Ramos (cell line): ENCODE data around the gene SORCS2.

ENCODE experiments used
- in situ Hi-C: fragments of 300-500 bp; cut with MboI; formaldehyde crosslinking; loops from one replicate; pipeline ENCODE4 v1.14.3; 2022; ENCODE audit warnings: low sequenced_read_pairs; ENCODE audit not compliant: unreplicated experiment

SORCS2 gene

GRCh38 chr4:7510066-7510465, 317.7 kb downstream of the SORCS2 start:
- in situ Hi-C loops, result no loop called here

- in situ Hi-C loops, result no loop called here
These were observed 318.2 kb downstream of the SORCS2 start for GRCh38 chr4:7510538-7510937.

GRCh38 chr4:7511525-7511924, 319.2 kb downstream of the SORCS2 start:
- in situ Hi-C loops, result no loop called here

DNA sequence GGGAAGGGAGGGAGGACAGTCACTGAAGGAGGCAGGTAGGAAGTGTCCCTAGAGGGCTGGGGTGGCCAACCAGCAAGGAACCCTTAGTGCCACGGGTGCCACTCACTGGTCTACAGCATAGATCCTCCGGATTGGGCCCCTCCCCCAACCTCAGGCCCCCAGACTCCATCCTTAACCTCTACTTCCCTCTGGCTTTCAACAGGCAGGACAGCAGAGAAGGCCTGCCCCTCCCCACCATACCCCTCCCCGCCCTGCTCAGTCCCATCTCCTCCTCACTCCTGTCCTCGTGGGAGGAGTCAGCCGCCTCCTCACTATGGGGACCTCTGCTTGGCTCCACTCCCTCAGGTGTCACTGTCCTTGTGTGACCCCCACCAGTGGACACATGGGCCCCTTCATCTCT, 320.1 kb downstream of the SORCS2 start:
- in situ Hi-C loops, result no loop called here

GRCh38 chr4:7512946-7513345, 320.6 kb downstream of the SORCS2 start:
- in situ Hi-C loops, result no loop called here

DNA sequence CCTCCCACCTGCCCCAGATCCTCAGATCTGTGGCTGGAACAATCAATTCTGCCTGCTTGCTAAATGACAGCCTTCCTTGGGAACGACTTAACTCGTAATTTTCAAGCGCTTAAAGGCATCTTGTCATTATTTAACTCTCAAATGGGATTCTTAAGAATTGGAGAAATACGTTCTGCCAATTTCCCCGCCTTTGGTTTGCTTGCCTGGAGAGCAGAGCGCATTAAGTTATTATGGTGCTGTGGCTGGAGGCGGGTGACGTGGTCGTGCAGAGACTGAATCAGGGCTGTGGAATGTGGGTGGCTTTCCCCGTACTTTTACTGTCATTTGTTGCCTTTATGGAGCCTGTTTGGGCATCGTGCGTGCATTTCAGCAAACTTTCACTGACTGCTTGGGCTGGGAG, 321.3 kb downstream of the SORCS2 start:
- in situ Hi-C loops, result no loop called here

DNA sequence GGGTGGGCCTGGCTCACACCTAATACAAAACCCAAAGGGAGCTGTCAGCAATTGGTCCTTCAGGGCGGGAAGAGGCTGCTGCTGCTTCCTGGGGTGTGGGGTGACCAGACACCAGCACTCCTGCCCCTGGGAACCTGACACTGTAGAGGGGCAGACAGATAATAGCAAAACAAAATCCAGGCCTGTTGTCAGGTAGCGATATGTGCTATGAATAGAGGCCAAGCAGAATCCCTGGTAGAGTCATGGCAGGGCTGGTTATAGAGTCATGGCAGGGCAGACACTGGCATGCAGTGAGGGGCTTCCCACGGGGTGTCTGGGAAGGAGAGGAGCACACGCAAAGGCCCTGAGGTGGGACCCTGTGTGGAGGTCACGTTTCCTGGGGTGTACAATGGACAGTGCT, 321.9 kb downstream of the SORCS2 start:
- in situ Hi-C loops, result no loop called here

GRCh38 chr4:7514789-7515188, 322.5 kb downstream of the SORCS2 start:
- in situ Hi-C loops, result no loop called here

DNA sequence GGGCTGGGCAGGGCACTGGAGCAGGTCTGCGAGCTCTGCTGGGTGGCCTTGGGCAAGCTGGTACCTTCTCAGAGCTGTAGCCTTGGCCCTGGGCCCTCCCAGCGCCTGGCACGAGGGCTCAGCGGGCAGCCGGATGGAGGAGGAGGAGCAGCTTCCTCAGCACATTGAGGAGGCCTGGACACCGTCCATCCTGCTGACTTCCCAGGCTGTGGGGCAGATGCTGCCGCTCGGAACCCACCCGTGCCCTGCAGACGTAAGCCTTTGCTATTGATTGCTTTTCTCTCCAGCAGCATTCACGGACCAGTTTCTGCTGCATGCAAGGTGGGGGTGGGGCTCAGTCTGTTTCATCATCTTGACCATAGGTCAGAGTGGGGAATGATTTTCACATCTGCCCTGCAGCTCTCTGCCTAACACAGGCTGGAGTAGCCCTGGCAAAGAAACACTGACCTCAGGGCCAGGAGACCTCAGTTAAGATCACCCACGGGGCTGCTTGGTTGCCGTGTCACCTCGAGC, 323.1 kb downstream of the SORCS2 start:
- in situ Hi-C loops, result no loop called here

DNA sequence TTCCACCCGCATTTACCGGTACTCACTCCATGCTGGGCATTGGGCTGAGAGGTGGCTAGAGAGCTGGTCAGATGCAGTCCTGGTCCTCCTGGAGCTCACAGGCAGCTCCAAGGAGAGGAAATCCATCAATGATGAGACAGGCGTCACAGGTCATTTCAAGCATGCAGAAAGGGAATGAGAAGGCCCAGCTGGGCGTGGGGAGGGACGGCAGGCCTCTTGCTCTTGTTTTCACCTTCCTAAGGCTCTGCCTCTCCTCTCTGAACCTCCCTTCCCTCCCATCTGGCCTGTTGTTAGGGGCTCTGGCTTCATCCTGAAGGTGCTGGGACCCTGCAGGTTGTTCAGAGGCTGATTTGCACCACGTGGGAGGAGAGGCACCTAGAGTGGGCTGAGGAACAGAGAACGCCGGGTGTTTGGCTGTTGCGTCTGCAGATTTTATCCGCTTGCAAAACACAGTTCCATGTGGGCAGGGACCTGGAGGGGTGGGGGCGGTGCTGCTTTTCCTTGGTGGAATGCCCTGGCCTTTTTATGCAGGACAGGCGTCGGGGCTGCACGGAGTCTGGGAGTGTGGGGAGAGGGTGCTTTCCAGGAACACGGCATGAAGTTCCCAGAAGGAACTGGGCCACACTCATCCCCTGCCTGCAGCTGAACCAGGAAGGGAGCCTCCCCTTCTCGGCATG, 323.9 kb downstream of the SORCS2 start:
- in situ Hi-C loops, result no loop called here

DNA sequence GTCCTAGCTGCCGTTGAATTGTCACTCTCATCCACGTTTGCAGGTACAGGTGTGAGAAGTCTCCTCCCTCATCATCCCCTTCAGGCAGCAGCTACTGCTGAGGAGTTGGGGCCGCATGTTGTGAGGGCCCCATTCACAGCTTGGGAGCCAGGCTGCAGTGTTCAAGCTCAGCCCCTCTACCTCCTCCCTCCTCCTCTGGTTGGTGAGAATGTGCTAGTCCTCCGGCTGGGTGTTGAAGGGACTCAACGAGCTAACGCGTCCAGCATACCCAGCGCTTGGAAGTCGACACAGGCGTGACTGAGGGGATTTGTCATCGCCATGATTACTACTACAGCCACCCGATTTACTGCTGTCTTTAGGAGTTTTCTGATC, 324.4 kb downstream of the SORCS2 start:
- in situ Hi-C loops, result no loop called here

DNA sequence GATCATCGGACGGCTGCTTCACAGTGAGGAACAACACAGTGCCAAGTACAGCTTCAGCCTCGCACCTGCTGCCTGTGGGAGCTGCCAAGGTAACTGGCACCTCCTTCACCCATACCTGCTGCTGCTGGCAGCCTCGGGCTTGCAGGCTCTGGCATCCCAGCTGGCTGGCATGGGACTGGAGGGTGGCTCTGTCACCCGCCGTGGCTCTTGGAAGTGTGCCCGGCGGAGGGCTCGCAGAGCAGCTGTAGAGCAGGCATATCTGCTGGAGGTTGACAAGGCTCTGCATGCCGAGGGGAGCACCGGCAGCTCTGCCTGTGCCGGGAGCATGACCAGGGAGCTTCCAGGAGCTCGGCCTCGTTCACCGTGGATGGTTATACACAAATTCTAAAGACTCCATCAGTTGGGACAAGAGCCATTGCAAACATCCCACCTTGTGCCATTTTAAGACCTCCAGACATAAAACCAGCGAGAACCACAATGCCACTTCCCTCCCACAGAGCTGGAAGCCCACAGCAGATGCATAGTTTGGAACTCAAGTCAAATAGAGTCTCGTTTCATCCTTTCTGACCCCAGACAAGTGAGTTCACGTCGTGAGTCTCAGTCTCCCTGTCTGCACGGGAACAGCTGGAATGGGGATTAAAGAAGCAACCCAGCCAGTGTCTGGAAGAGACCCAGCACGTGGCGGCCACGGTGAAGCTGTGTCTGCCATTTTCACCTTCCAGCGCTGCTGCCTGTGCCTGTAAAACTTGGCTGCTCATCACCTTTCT, 326.7 kb downstream of the SORCS2 start:
- in situ Hi-C loops, result no loop called here

- in situ Hi-C loops, result no loop called here
These were observed 327.5 kb downstream of the SORCS2 start for GRCh38 chr4:7519638-7520376.

DNA sequence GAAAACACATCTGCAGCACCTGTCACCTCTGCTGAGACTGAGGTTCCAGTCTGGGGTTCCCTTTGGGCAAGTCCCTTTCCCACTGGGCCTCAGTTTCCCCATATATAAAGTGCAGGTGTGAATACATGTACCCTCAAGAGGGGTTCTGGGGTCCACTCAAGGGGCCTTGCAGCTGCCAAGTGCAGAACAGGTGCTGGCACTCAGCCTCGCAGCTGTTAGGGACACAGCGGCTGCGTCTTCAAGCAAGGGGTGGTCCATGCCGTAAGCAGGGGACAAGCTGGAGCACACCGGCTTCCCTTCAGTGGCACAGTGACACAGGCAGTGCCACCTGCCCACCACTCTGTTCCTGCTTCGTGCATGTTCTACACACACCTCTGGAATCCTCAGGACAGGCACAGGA, 329.3 kb downstream of the SORCS2 start:
- in situ Hi-C loops, result no loop called here

DNA sequence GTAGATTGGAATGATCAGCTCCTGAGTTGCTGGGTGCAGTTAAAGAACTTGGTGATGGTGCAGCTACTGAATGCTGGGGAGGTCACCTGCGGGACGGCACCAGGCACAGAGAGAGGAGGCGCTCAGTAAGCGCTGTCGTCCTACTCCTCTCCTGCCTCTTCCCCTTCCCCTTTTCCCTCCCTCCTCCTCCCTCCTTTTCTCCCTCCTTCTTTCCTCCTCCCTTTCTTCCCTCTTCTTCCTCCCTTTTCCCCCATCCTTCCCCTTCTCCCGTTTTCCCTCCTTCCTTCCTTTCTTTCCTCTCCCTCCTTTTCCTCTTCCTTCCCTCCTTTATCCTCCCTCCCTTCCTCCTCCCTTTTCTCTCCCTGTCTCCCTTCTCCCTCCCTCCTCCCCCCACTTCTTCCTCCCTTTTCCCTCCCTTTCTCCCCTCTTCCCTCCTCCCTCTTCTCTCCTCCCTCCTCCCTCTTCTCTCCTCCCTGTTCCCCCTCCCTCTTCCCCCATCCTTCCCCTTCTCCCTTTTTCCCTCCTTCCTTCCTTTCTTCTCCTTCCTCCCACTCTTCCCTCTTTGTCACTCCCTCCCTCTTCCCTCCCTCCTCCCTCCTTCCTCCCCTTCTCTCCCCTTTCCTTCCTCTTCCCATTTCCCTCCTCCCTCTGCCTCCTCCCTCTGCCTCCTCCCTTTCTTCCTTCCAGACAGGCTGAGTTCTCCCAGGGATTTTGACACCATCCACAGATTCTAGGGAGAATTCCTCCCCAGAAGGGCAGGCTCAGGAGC, 330.3 kb downstream of the SORCS2 start:
- in situ Hi-C loops, result no loop called here

GRCh38 chr4:7523526-7523925, 331.2 kb downstream of the SORCS2 start:
- in situ Hi-C loops, result no loop called here

DNA sequence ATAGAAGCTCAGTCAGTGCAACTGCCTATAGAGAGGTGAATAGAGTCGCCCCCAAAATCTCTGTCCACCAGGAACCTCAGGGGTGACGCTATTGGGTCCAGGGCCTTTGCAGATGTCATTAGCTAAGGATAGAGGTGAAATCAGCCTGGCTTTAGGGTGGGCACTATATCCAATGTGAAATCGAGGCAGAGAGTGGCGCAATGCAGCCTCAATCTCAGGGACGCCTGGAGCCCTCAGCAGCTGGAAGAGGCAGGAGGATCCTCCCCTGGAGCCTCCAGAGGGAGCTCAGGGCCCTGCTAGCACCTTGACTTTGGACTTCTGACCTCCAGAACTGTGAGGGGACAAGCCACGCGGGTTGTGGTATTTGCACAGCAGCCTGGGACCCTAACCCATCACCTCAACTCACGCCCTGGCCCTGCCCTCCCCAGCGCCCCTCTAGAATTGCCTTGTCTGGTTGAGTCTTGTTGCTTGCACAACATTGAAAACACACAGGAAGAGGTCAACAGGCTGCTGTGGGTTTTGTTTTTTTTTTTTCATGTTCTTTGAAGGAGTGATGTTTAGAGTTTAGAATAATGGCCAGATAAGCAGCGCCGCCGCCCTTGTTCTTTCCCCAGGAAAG, 331.8 kb downstream of the SORCS2 start:
- in situ Hi-C loops, result no loop called here

- in situ Hi-C loops, result no loop called here
These were observed 332.5 kb downstream of the SORCS2 start for GRCh38 chr4:7524843-7525242.

DNA sequence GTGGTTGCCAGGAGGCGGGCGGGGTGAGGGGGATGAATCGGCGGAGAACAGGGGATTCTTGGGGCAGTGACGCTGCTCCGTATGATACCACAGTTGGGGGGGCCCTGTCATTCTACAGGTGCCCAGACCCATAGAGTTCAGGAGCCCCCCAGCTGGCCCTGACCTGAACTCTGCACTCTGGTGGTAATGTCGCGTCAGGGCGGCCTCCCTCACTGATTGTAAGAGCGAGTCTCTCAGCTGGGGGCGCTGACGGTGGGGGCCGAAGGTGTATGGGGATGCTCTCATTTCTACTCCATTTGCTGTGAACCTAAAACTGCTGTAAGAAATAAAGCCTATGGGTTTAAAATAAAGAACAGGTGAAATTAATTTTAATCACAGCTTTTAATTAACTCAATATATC, 334.2 kb downstream of the SORCS2 start:
- in situ Hi-C loops, result no loop called here

DNA sequence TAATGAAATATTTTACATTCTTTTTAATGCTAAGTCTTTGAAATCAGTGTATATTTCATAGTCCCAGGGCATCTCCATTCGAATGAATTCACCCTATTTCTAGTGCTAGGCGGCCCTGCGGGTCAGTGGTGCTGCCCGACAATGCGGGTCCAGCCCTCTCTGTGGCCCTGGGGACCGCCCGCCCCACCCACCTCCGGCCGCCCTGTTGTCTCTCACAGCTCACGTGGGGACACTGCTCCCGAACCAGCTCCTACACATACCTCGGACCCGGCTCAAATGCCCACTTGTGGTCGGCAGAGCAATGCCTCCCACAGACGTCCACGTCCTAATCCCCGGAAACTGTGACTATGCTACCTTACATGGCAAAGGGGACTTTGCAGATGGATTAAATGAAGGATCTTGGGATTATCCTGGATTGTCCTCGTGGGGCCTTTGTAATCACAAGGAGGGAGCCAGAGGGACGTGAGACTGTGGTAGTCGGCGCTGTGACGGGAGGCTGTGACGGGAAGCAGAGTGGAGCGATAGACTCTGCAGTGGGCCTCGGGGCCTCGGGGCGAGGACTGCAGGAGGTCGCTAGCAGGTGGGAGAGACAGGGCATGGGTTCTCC, 334.7 kb downstream of the SORCS2 start:
- in situ Hi-C loops, result no loop called here
